Cortex of kidney (tissue), 1 donor: ENCODE measurements around the gene SLC35G1.

Source experiments
- DNase-seq: peaks from one replicate; lab custom pipeline; 2025; lab: John Stamatoyannopoulos, UW

Gene SLC35G1

DNA sequence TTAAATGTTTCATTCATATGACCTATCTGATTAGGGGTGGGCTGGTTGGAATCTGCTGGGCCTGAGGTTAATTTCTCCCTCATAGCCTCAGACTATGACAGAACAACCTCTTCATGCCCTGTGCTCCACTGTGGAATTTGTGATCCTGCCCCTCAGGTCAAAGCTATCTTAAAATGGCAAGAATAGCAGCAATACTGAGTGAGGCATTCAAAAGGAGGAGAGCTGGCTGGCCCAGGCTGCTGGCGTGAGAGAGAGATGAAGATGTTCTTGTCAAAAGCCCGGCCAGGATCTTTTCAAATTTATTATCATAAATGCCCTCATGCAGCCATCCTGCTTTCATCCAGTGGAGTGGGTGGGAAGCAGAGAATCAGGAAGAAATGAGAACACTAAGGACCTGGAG is 58.1 kb downstream of the SLC35G1 start:
- DNase-seq = no peak
